ENCODE results near the gene BIRC7.

GRCh38 chr20:63288581-63289251 lies 53.0 kb downstream of the BIRC7 start:
- TF ChIP-seq CTCF (IDR thresholded peaks at IDR 0.05) (no peak), POLR2A (IDR thresholded peaks at IDR 0.05) (no peak)

Data from right lobe of liver (tissue), 4 donors.